Upper lobe of left lung (tissue), 4 donors: ENCODE measurements around the gene KRT3.

Experiments used
- CTCF ChIP-seq, 6 experiments: fragments of 450-650 bp in 4 of 6; fragments of 200-600 bp in 2 of 6; sonication (generic) in 2 of 6; IDR thresholded peaks; one replicate each; pipeline ENCODE4 v1.5.1; 2016 to 2019; ENCODE audit warnings: antibody characterized with exemption in 6 of 6
- EP300 ChIP-seq, 4 donors: sonication (generic); formaldehyde crosslinking; IDR thresholded peaks; one replicate each; pipeline ENCODE4 v1.5.1; 2017; ENCODE audit warnings: antibody characterized with exemption in 4 of 4, control low read depth in 2 of 4
- POLR2A ChIP-seq, 4 donors: fragments of 450-650 bp; IDR thresholded peaks; one replicate each; pipeline ENCODE4 v1.5.1; 2016 to 2017; ENCODE audit warnings: antibody characterized with exemption in 4 of 4, mild to moderate bottlenecking in 2 of 4
- POLR2AphosphoS5 ChIP-seq, 2 donors: sonication (generic); formaldehyde crosslinking; IDR thresholded peaks; one replicate each; pipeline ENCODE4 v1.5.1; 2017; ENCODE audit warnings: antibody characterized with exemption in 2 of 2

GRCh38 chr12:52808573-52809160 is 12.8 kb upstream of the KRT3 start:
- TF ChIP-seq POLR2A (IDR thresholded peaks at IDR 0.05) (no peak), CTCF (IDR thresholded peaks at IDR 0.05) (no peak), EP300 (IDR thresholded peaks at IDR 0.05) (no peak), POLR2AphosphoS5 (IDR thresholded peaks at IDR 0.05) (no peak)
